Esophagus squamous epithelium (tissue), 5 donors: Measurements from ENCODE around the gene SLC28A2. TPM values are rescaled to one million over a fixed set of nuclear protein-coding genes. Genes with fewer than 3 reads are reported as not detected.

Experiments used
- DNase-seq: peaks from one replicate; lab custom pipeline; 2025; lab: John Stamatoyannopoulos, UW
- H3K27ac ChIP-seq, 4 donors: fragments of 200-600 bp; sonication (generic); one replicate each; pipeline ENCODE4 v1.5.1; 2016 to 2019; ENCODE audit warnings: mild to moderate bottlenecking in 1 of 4
- H3K27me3 ChIP-seq, 4 donors: fragments of 200-600 bp; sonication (generic); 1 replicate in 3 of 4; 2 replicates in 1 of 4; pipeline versions ENCODE4 v1.5.1 to v1.6.0; 2017 to 2021; ENCODE audit warnings: antibody characterized with exemption in 1 of 4
- H3K36me3 ChIP-seq, 3 donors: fragments of 200-600 bp; sonication (generic); one replicate each; pipeline ENCODE4 v1.5.1; 2016 to 2019
- H3K4me1 ChIP-seq, 3 donors: fragments of 200-600 bp; sonication (generic); one replicate each; pipeline ENCODE4 v1.5.1; 2017 to 2019
- H3K4me3 ChIP-seq, 4 donors: fragments of 200-600 bp; sonication (generic); 1 replicate in 3 of 4; 2 replicates in 1 of 4; pipeline ENCODE4 v1.5.1; 2016 to 2019; ENCODE audit warnings: mild to moderate bottlenecking in 2 of 4, moderate library complexity in 1 of 4
- H3K9me3 ChIP-seq, 3 donors: fragments of 200-600 bp; sonication (generic); one replicate each; pipeline ENCODE4 v1.5.1; 2016 to 2019
- CTCF ChIP-seq, 6 experiments: fragments of 450-650 bp in 4 of 6; fragments of 200-600 bp in 2 of 6; sonication (generic) in 2 of 6; IDR thresholded peaks; one replicate each; pipeline ENCODE4 v1.5.1; 2016 to 2019; ENCODE audit warnings: antibody characterized with exemption in 6 of 6, mild to moderate bottlenecking in 4 of 6, moderate library complexity in 4 of 6
- POLR2A ChIP-seq, 4 donors: fragments of 450-650 bp; IDR thresholded peaks; one replicate each; pipeline ENCODE4 v1.6.1; 2017; ENCODE audit warnings: antibody characterized with exemption in 4 of 4, mild to moderate bottlenecking in 4 of 4, moderate library complexity in 3 of 4
- WGBS, 2 donors: methylation state at CpG; one replicate each; pipeline ENCODE4 v1.1.5; 2018; 5-methylcytosine and 5-hydroxymethylcytosine counted together
- intact Hi-C: fragments of 100-400 bp; cut with DNase I; formaldehyde crosslinking; loops from one replicate; pipeline ENCODE4 v1.15.0; 2022
- total RNA-seq, 4 donors: library from RNA; depleted of rRNA; stranded (reverse); fragments of >200 nt; gene quantifications; one replicate each; pipeline ENCODE4 v1.1.0, GENCODE V29; 2016
- donor health status: DM: yes; HTN: yes; CAD: no.

Gene SLC28A2
- total RNA-seq, 4 donors from 2014 or later = not detected

GRCh38 chr15:45274636-45275380 is 22.8 kb downstream of the SLC28A2 start:
- no peaks in the 10 kb centered on the region for H3K27me3 ChIP-seq
- DNase-seq = no peak
- TF ChIP-seq POLR2A (IDR thresholded peaks at IDR 0.05) = no peak
- TF ChIP-seq CTCF (IDR thresholded peaks at IDR 0.05) = no peak
- 68 to 84% methylated on average over 5 of the region's 5 CpGs for WGBS, 2 donors
- intact Hi-C loops = no loop called here
- no peak overlapping the region for H3K4me3 ChIP-seq
- peaks cover 8 to 19% (median 11%) of the 10 kb centered on the region in 3 donors for H3K4me1 ChIP-seq
- H3K9me3 ChIP-seq = no peaks in the 10 kb centered on the region
- H3K27ac ChIP-seq = no peak overlapping the region
- H3K36me3 ChIP-seq = no peaks in the 10 kb centered on the region

GRCh38 chr15:45276831-45277230 is 24.8 kb downstream of the SLC28A2 start:
- peaks cover 8 to 24% (median 13%) of the 10 kb centered on the region in 3 donors for H3K4me1 ChIP-seq
- H3K9me3 ChIP-seq = no peaks in the 10 kb centered on the region
- no peak overlapping the region for H3K4me3 ChIP-seq
- DNase-seq = no peak
- no peak overlapping the region for H3K27ac ChIP-seq
- intact Hi-C loops = no loop called here
- no peaks in the 10 kb centered on the region for H3K36me3 ChIP-seq
- WGBS, 2 donors = 4 to 7% methylated on average over 2 of the region's 2 CpGs
- TF ChIP-seq POLR2A (IDR thresholded peaks at IDR 0.05) (no peak), CTCF (IDR thresholded peaks at IDR 0.05) (peak in 5 of 6 experiments; percentile 20 to 53 (median 42))
- no peaks in the 10 kb centered on the region for H3K27me3 ChIP-seq

GRCh38 chr15:45279024-45279698 is 27.1 kb downstream of the SLC28A2 start:
- Histone ChIP-seq H3K27ac (peak overlapping the region; percentile 80 to 91 (median 90)), H3K4me1 (peaks cover 8 to 24% (median 13%) of the 10 kb centered on the region in 3 donors), H3K36me3 (no peaks in the 10 kb centered on the region), H3K27me3 (peaks cover 0 to 10% (median 0%) of the 10 kb centered on the region in 4 donors), H3K9me3 (no peaks in the 10 kb centered on the region), H3K4me3 (peak overlapping the region; percentile 41 to 86 (median 54))
- WGBS, 2 donors = 2 to 3% methylated on average over 19 of the region's 33 CpGs
- TF ChIP-seq CTCF (IDR thresholded peaks at IDR 0.05) (peak in 1 of 6 experiments; percentile 12), POLR2A (IDR thresholded peaks at IDR 0.05) (peak in 3 of 4 donors; percentile 40 to 76 (median 64))
- intact Hi-C loops = no loop called here
- DNase-seq = peak; percentile 75

- intact Hi-C loops = no loop called here
- H3K27me3 ChIP-seq = peaks cover 0 to 14% (median 0%) of the 10 kb centered on the region in 4 donors
- no peak for TF ChIP-seq CTCF (IDR thresholded peaks at IDR 0.05)
- TF ChIP-seq POLR2A (IDR thresholded peaks at IDR 0.05) = no peak
- no peak for DNase-seq
- no peak overlapping the region for H3K27ac ChIP-seq
- H3K4me3 ChIP-seq = no peak overlapping the region
- H3K36me3 ChIP-seq = no peaks in the 10 kb centered on the region
- H3K4me1 ChIP-seq = no peaks in the 10 kb centered on the region
- WGBS, 2 donors = 74 to 78% methylated on average over 2 of the region's 2 CpGs
- no peaks in the 10 kb centered on the region for H3K9me3 ChIP-seq
These were observed 33.4 kb downstream of the SLC28A2 start for GRCh38 chr15:45285413-45285812.
